GM13977 (cell line): ENCODE data around the gene PLPP2.

Experiments used
- DNase-seq: peaks from one replicate; pipeline ENCODE4 v3.0.0; 2012; ENCODE audit warnings: low spot score
- in situ Hi-C: fragments of 300-500 bp; cut with MboI; formaldehyde crosslinking; loops from one replicate; pipeline ENCODE4 v1.12.0; 2022; ENCODE audit warnings: low sequenced_read_pairs, low pct_unique_long_range_greater_than_20kb, mixed read lengths, inconsistent platforms; ENCODE audit not compliant: unreplicated experiment
- TF ChIP-seq, protein P1 (sequence below): IDR thresholded peaks from 2 replicates; pipeline ENCODE4 v1.5.1; 2012; ENCODE audit warnings: mild to moderate bottlenecking, control low read depth; ENCODE audit not compliant: insufficient read depth; ENCODE audit errors: extremely low read depth, missing control alignments

Gene PLPP2

GRCh38 chr19:335072-335471 is 43.9 kb upstream of the PLPP2 start:
- in situ Hi-C loops, result no loop called here
- TF ChIP-seq, protein P1, sequence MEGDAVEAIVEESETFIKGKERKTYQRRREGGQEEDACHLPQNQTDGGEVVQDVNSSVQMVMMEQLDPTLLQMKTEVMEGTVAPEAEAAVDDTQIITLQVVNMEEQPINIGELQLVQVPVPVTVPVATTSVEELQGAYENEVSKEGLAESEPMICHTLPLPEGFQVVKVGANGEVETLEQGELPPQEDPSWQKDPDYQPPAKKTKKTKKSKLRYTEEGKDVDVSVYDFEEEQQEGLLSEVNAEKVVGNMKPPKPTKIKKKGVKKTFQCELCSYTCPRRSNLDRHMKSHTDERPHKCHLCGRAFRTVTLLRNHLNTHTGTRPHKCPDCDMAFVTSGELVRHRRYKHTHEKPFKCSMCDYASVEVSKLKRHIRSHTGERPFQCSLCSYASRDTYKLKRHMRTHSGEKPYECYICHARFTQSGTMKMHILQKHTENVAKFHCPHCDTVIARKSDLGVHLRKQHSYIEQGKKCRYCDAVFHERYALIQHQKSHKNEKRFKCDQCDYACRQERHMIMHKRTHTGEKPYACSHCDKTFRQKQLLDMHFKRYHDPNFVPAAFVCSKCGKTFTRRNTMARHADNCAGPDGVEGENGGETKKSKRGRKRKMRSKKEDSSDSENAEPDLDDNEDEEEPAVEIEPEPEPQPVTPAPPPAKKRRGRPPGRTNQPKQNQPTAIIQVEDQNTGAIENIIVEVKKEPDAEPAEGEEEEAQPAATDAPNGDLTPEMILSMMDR, result no peak
- no peak for DNase-seq

- TF ChIP-seq, protein P1, result no peak
- in situ Hi-C loops, result no loop called here
- DNase-seq, result no peak
Measured at GRCh38 chr19:334296-335071, 43.3 kb upstream of the PLPP2 start.

DNA sequence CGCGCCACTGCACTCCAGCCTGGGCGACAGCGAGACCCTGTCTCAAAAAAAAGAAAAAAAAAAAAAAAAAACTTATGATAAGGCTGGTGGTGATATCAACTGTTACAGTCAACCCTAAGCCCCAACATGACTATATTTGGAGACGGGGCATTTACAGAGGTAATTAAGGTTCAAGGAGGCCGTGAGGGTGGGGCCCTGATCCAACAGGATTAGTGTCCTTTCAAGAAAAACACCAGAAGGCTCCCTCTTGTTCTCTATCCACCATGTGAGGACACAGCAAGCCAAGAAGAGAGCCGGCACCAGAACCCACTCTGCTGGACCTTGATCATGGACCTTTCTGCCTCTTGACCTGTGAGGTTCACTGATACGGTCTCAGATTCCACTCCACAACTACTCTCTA is 39.3 kb upstream of the PLPP2 start:
- no peak for DNase-seq
- TF ChIP-seq, protein P1, result no peak
- in situ Hi-C loops, result no loop called here

GRCh38 chr19:329876-330275 is 38.7 kb upstream of the PLPP2 start:
- DNase-seq, result no peak
- TF ChIP-seq, protein P1, result no peak
- in situ Hi-C loops, result no loop called here

- no peak for DNase-seq
- in situ Hi-C loops, result no loop called here
- TF ChIP-seq, protein P1, result no peak
Measured at GRCh38 chr19:328025-328505, 36.9 kb upstream of the PLPP2 start.

DNA sequence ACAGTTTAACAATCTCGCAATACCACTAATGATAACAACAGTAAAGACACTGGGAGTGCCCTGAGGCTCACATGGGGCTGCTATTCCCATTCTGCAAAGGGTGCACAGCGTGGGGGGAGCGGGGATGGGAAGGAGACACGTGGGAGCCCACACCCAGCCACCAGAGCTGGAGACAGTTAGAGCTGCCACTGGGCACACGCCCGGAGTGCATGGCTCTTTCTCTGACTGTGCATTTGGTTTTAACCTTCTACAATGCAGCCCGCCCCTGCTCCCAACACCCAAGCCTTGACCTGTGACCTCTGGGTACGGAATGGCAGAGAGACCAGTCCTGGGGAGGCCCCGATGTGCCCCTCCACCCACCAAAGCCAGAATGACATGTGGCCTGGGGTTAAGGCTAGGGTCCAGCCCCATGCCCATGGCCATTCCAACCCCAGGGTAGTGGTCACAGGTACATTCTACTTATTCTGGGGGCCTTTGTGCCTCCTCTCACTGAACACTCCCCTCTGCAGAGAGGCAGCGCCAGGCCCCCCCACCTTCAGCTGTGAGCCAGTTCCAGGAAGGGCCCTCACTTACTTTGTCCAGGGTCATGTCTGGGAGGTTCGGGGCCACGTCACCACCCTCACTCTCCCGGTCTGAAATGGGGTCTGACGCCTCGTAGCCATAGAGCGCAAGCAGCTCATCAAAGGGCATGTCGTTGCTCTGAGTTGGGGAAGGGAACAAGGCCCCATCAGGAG is 36.3 kb upstream of the PLPP2 start:
- no peak for DNase-seq
- TF ChIP-seq, protein P1, result no peak
- in situ Hi-C loops, result no loop called here
